GM12801 (cell line): ENCODE data around the gene CYB561.

Source experiments
- CTCF ChIP-seq: IDR thresholded peaks from one replicate; pipeline ENCODE4 v1.5.1; 2011; ENCODE audit warnings: control low read depth; ENCODE audit not compliant: insufficient read length; ENCODE audit errors: extremely low read depth

CYB561 gene

GRCh38 chr17:63426041-63426916, 19.8 kb downstream of the CYB561 start:
- TF ChIP-seq CTCF: no peak

- TF ChIP-seq CTCF: peak; percentile 52
Measured at GRCh38 chr17:63425483-63425882, 20.6 kb downstream of the CYB561 start.

- no peak for TF ChIP-seq CTCF
Measured at GRCh38 chr17:63423963-63424362, 22.1 kb downstream of the CYB561 start.

- TF ChIP-seq CTCF: no peak
Measured at GRCh38 chr17:63423251-63423950, 22.7 kb downstream of the CYB561 start.

- no peak for TF ChIP-seq CTCF
Measured at GRCh38 chr17:63421681-63422645, 24.1 kb downstream of the CYB561 start.

- TF ChIP-seq CTCF: no peak
Measured at GRCh38 chr17:63420868-63421680, 25.0 kb downstream of the CYB561 start.
